ENCODE measurements around the gene TBCB.

Gene TBCB

DNA sequence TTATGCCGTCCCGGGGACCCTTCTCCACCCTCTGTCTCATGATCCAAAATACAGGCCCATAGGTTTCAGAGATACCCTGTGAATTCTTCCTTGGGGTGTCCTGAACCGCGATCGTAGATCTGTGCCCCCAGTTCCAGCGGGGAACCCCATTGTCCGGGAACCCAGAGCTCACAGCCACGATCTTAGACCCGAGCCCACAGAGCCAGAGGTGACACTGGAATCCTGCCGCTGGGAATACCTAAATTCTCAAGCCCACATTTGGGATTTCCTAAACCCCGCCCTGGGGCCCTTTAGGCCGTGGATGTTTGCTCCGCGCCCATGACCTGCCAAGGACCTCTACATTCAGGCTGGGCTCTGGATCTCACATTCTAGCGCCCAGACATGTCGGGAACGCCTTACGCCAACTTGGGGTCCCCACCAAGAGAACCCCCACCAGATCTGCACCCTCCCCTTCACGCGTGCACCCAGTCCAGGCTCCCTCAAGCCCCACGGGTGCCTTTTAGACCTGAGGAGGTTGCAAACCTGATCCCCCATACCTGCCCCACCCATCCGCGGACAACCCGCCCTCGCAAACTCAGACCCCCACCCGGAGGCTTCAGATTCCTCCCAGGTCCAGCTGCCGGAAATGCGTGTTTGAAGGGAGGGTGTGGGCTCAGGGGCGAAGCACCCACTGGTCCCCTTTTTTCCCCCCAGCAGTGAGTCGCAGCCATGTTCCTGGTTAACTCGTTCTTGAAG lies 25.2 kb downstream of the TBCB start (continued):
- TF ChIP-seq, protein P1, sequence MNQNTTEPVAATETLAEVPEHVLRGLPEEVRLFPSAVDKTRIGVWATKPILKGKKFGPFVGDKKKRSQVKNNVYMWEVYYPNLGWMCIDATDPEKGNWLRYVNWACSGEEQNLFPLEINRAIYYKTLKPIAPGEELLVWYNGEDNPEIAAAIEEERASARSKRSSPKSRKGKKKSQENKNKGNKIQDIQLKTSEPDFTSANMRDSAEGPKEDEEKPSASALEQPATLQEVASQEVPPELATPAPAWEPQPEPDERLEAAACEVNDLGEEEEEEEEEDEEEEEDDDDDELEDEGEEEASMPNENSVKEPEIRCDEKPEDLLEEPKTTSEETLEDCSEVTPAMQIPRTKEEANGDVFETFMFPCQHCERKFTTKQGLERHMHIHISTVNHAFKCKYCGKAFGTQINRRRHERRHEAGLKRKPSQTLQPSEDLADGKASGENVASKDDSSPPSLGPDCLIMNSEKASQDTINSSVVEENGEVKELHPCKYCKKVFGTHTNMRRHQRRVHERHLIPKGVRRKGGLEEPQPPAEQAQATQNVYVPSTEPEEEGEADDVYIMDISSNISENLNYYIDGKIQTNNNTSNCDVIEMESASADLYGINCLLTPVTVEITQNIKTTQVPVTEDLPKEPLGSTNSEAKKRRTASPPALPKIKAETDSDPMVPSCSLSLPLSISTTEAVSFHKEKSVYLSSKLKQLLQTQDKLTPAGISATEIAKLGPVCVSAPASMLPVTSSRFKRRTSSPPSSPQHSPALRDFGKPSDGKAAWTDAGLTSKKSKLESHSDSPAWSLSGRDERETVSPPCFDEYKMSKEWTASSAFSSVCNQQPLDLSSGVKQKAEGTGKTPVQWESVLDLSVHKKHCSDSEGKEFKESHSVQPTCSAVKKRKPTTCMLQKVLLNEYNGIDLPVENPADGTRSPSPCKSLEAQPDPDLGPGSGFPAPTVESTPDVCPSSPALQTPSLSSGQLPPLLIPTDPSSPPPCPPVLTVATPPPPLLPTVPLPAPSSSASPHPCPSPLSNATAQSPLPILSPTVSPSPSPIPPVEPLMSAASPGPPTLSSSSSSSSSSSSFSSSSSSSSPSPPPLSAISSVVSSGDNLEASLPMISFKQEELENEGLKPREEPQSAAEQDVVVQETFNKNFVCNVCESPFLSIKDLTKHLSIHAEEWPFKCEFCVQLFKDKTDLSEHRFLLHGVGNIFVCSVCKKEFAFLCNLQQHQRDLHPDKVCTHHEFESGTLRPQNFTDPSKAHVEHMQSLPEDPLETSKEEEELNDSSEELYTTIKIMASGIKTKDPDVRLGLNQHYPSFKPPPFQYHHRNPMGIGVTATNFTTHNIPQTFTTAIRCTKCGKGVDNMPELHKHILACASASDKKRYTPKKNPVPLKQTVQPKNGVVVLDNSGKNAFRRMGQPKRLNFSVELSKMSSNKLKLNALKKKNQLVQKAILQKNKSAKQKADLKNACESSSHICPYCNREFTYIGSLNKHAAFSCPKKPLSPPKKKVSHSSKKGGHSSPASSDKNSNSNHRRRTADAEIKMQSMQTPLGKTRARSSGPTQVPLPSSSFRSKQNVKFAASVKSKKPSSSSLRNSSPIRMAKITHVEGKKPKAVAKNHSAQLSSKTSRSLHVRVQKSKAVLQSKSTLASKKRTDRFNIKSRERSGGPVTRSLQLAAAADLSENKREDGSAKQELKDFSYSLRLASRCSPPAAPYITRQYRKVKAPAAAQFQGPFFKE (tag by site-specific recombination; IDR thresholded peaks at IDR 0.05; ENCODE audit: borderline replicate concordance): no peak
- TF ChIP-seq ZFP37 (tag by site-specific recombination; IDR thresholded peaks at IDR 0.05) (peak; percentile 21; the same call in 1 of the 2 replicates), BCL11B (tag by site-specific recombination; IDR thresholded peaks at IDR 0.05; ENCODE audit: low read depth) (peak; percentile 86), ZBTB17 (tag by site-specific recombination; IDR thresholded peaks at IDR 0.05) (no peak), ZNF624 (tag by site-specific recombination; IDR thresholded peaks at IDR 0.05) (no peak), ZNF157 (tag by site-specific recombination; IDR thresholded peaks at IDR 0.05) (no peak), ZNF664 (tag by site-specific recombination; IDR thresholded peaks at IDR 0.05) (no peak), ZNF76 (tag by site-specific recombination; IDR thresholded peaks at IDR 0.05; ENCODE audit: borderline replicate concordance, low read depth) (peak; percentile 13; the same call in 1 of the 2 replicates), ZEB2 (tag by site-specific recombination; IDR thresholded peaks at IDR 0.05) (no peak), GFI1B (tag by site-specific recombination; IDR thresholded peaks at IDR 0.05) (no peak), GLI2 (tag by site-specific recombination; IDR thresholded peaks at IDR 0.05; ENCODE audit: borderline replicate concordance, low read depth) (no peak), HOXC10 (CRISPR knock-in tag; IDR thresholded peaks at IDR 0.05) (no peak), RBAK (tag by site-specific recombination; IDR thresholded peaks at IDR 0.05) (no peak), ZNF837 (tag by site-specific recombination; IDR thresholded peaks at IDR 0.05) (no peak), ZNF776 (tag by site-specific recombination; IDR thresholded peaks at IDR 0.05; ENCODE audit: borderline replicate concordance) (no peak), ZNF529 (tag by site-specific recombination; IDR thresholded peaks at IDR 0.05; ENCODE audit: insufficient replicate concordance) (no peak)
- TF ChIP-seq, protein P2, sequence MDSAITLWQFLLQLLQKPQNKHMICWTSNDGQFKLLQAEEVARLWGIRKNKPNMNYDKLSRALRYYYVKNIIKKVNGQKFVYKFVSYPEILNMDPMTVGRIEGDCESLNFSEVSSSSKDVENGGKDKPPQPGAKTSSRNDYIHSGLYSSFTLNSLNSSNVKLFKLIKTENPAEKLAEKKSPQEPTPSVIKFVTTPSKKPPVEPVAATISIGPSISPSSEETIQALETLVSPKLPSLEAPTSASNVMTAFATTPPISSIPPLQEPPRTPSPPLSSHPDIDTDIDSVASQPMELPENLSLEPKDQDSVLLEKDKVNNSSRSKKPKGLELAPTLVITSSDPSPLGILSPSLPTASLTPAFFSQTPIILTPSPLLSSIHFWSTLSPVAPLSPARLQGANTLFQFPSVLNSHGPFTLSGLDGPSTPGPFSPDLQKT (IDR thresholded peaks at IDR 0.05; ENCODE audit: borderline replicate concordance, low read depth, low read length): no peak
- TF ChIP-seq, protein P3, sequence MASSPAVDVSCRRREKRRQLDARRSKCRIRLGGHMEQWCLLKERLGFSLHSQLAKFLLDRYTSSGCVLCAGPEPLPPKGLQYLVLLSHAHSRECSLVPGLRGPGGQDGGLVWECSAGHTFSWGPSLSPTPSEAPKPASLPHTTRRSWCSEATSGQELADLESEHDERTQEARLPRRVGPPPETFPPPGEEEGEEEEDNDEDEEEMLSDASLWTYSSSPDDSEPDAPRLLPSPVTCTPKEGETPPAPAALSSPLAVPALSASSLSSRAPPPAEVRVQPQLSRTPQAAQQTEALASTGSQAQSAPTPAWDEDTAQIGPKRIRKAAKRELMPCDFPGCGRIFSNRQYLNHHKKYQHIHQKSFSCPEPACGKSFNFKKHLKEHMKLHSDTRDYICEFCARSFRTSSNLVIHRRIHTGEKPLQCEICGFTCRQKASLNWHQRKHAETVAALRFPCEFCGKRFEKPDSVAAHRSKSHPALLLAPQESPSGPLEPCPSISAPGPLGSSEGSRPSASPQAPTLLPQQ (tag by site-specific recombination; IDR thresholded peaks at IDR 0.05): no peak; the same call in 1 of the 2 replicates
- TF ChIP-seq, protein P4, sequence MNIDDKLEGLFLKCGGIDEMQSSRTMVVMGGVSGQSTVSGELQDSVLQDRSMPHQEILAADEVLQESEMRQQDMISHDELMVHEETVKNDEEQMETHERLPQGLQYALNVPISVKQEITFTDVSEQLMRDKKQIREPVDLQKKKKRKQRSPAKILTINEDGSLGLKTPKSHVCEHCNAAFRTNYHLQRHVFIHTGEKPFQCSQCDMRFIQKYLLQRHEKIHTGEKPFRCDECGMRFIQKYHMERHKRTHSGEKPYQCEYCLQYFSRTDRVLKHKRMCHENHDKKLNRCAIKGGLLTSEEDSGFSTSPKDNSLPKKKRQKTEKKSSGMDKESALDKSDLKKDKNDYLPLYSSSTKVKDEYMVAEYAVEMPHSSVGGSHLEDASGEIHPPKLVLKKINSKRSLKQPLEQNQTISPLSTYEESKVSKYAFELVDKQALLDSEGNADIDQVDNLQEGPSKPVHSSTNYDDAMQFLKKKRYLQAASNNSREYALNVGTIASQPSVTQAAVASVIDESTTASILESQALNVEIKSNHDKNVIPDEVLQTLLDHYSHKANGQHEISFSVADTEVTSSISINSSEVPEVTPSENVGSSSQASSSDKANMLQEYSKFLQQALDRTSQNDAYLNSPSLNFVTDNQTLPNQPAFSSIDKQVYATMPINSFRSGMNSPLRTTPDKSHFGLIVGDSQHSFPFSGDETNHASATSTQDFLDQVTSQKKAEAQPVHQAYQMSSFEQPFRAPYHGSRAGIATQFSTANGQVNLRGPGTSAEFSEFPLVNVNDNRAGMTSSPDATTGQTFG (tag by site-specific recombination; IDR thresholded peaks at IDR 0.05; ENCODE audit: borderline replicate concordance): no peak
- TF ChIP-seq, protein P5, sequence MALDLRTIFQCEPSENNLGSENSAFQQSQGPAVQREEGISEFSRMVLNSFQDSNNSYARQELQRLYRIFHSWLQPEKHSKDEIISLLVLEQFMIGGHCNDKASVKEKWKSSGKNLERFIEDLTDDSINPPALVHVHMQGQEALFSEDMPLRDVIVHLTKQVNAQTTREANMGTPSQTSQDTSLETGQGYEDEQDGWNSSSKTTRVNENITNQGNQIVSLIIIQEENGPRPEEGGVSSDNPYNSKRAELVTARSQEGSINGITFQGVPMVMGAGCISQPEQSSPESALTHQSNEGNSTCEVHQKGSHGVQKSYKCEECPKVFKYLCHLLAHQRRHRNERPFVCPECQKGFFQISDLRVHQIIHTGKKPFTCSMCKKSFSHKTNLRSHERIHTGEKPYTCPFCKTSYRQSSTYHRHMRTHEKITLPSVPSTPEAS (tag by site-specific recombination; IDR thresholded peaks at IDR 0.05): no peak
- TF ChIP-seq, protein P6, sequence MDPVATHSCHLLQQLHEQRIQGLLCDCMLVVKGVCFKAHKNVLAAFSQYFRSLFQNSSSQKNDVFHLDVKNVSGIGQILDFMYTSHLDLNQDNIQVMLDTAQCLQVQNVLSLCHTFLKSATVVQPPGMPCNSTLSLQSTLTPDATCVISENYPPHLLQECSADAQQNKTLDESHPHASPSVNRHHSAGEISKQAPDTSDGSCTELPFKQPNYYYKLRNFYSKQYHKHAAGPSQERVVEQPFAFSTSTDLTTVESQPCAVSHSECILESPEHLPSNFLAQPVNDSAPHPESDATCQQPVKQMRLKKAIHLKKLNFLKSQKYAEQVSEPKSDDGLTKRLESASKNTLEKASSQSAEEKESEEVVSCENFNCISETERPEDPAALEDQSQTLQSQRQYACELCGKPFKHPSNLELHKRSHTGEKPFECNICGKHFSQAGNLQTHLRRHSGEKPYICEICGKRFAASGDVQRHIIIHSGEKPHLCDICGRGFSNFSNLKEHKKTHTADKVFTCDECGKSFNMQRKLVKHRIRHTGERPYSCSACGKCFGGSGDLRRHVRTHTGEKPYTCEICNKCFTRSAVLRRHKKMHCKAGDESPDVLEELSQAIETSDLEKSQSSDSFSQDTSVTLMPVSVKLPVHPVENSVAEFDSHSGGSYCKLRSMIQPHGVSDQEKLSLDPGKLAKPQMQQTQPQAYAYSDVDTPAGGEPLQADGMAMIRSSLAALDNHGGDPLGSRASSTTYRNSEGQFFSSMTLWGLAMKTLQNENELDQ (tag by site-specific recombination; IDR thresholded peaks at IDR 0.05; ENCODE audit: low read depth): no peak
- TF ChIP-seq, protein P7, sequence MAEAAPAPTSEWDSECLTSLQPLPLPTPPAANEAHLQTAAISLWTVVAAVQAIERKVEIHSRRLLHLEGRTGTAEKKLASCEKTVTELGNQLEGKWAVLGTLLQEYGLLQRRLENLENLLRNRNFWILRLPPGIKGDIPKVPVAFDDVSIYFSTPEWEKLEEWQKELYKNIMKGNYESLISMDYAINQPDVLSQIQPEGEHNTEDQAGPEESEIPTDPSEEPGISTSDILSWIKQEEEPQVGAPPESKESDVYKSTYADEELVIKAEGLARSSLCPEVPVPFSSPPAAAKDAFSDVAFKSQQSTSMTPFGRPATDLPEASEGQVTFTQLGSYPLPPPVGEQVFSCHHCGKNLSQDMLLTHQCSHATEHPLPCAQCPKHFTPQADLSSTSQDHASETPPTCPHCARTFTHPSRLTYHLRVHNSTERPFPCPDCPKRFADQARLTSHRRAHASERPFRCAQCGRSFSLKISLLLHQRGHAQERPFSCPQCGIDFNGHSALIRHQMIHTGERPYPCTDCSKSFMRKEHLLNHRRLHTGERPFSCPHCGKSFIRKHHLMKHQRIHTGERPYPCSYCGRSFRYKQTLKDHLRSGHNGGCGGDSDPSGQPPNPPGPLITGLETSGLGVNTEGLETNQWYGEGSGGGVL (tag by site-specific recombination; IDR thresholded peaks at IDR 0.05): peak; percentile 79

Measured in HEK293 (cell line).